GM23248 (cell line): ENCODE results near the gene UNC5A.

Source experiments
- EZH2 ChIP-seq: fragments of 200-600 bp; sonication (generic); IDR thresholded peaks from 2 replicates; pipeline ENCODE4 v1.6.1; 2018; ENCODE audit warnings: antibody characterized with exemption, mild to moderate bottlenecking; ENCODE audit not compliant: insufficient read depth, poor library complexity, severe bottlenecking
- EZH2phosphoT487 ChIP-seq: fragments of 200-600 bp; sonication (generic); IDR thresholded peaks from 2 replicates; pipeline ENCODE4 v1.6.1; 2018; ENCODE audit warnings: antibody characterized with exemption, moderate library complexity, mild to moderate bottlenecking, low read depth; ENCODE audit not compliant: insufficient read depth

DNA sequence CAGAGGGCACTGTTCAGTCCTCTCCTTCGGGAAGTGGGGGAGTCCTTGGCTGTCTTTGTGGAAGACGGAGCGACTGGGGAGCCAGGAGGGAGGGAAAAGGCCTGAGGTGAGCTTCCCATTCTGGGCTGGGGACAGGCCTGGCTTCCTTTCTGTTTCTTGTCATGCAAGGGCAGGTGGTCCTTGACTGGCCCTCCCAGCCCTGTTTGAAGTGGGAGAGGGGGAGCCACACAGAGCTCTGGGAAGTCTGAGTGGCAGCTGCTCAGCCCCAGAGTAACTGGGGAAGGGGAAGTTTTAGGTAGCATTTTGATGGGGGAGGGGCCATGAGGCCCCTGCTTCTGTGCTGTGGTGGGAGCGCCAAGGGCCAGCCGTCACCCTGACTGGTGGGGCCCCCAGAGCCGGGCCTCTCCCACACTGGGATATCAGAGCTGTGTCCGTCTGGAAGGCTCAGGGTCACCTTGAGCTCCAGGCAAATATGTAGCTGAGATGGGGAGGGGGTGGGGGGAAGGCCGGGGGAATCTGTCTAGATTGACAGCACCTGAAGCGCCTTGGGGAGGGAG is 6.5 kb downstream of the UNC5A start:
- TF ChIP-seq EZH2 (no peak), EZH2phosphoT487 (no peak)
